HG02852 (cell line): ENCODE data around the gene CNTNAP5.
"Not testable (repeated sequence)": the region's sequence is repeated elsewhere in the genome, so short reads cannot be mapped to it uniquely, and the experiment has no call there.

ENCODE experiments used
- ATAC-seq: cut with Tn5 transposase; IDR thresholded peaks from one replicate; pipeline ENCODE4 v1.9.1; 2021; ENCODE audit warnings: mild to moderate bottlenecking, moderate library complexity; ENCODE audit not compliant: unreplicated experiment

The CNTNAP5 gene

GRCh38 chr2:124317628-124318027, 292.5 kb downstream of the CNTNAP5 start:
- ATAC-seq, result no peak

- ATAC-seq, result no peak
Observed at GRCh38 chr2:124318913-124319312, 293.8 kb downstream of the CNTNAP5 start.

- no peak for ATAC-seq
Observed at GRCh38 chr2:124319577-124319976, 294.5 kb downstream of the CNTNAP5 start.

GRCh38 chr2:124320051-124320688, 295.1 kb downstream of the CNTNAP5 start:
- no peak for ATAC-seq

GRCh38 chr2:124323321-124323720, 298.2 kb downstream of the CNTNAP5 start:
- ATAC-seq, result no peak

GRCh38 chr2:124325667-124326440, 300.8 kb downstream of the CNTNAP5 start:
- no peak for ATAC-seq

GRCh38 chr2:124327303-124327702, 302.2 kb downstream of the CNTNAP5 start:
- no peak for ATAC-seq

- ATAC-seq, result no peak
Observed at GRCh38 chr2:124328397-124328796, 303.3 kb downstream of the CNTNAP5 start.

GRCh38 chr2:124333784-124334183, 308.7 kb downstream of the CNTNAP5 start:
- no peak for ATAC-seq

- no peak for ATAC-seq
Observed at GRCh38 chr2:124335058-124335457, 310.0 kb downstream of the CNTNAP5 start.

- no peak for ATAC-seq
Observed at GRCh38 chr2:124339709-124340108, 314.6 kb downstream of the CNTNAP5 start.

GRCh38 chr2:124343827-124344498, 318.9 kb downstream of the CNTNAP5 start:
- ATAC-seq, result no peak

GRCh38 chr2:124347209-124347608, 322.1 kb downstream of the CNTNAP5 start:
- ATAC-seq, result no peak

GRCh38 chr2:124353656-124354055, 328.6 kb downstream of the CNTNAP5 start:
- ATAC-seq, result no peak

GRCh38 chr2:124354466-124354865, 329.4 kb downstream of the CNTNAP5 start:
- no peak for ATAC-seq

GRCh38 chr2:124361966-124362365, 336.9 kb downstream of the CNTNAP5 start:
- ATAC-seq, result not testable (repeated sequence)

- ATAC-seq, result no peak
Observed at GRCh38 chr2:124369181-124369580, 344.1 kb downstream of the CNTNAP5 start.

- ATAC-seq, result no peak
Observed at GRCh38 chr2:124380221-124380749, 355.2 kb downstream of the CNTNAP5 start.

GRCh38 chr2:124382067-124382618, 357.1 kb downstream of the CNTNAP5 start:
- no peak for ATAC-seq

GRCh38 chr2:124395961-124396360, 370.9 kb downstream of the CNTNAP5 start:
- ATAC-seq, result no peak

GRCh38 chr2:124402274-124402673, 377.2 kb downstream of the CNTNAP5 start:
- no peak for ATAC-seq
